ENCODE measurements around the gene BANP. TPM values are rescaled to one million over a fixed set of nuclear protein-coding genes. Genes with fewer than 3 reads are reported as not detected.
"Not testable (repeated sequence)": the region's sequence is repeated elsewhere in the genome, so short reads cannot be mapped to it uniquely, and the experiment has no call there.

Gene BANP
- total and polyA plus RNA-seq, 2 of the 8 experiments (the other 6 are each of a cell fraction or from before 2014, with no cell fraction given): 25.8 to 39.8 TPM

DNA sequence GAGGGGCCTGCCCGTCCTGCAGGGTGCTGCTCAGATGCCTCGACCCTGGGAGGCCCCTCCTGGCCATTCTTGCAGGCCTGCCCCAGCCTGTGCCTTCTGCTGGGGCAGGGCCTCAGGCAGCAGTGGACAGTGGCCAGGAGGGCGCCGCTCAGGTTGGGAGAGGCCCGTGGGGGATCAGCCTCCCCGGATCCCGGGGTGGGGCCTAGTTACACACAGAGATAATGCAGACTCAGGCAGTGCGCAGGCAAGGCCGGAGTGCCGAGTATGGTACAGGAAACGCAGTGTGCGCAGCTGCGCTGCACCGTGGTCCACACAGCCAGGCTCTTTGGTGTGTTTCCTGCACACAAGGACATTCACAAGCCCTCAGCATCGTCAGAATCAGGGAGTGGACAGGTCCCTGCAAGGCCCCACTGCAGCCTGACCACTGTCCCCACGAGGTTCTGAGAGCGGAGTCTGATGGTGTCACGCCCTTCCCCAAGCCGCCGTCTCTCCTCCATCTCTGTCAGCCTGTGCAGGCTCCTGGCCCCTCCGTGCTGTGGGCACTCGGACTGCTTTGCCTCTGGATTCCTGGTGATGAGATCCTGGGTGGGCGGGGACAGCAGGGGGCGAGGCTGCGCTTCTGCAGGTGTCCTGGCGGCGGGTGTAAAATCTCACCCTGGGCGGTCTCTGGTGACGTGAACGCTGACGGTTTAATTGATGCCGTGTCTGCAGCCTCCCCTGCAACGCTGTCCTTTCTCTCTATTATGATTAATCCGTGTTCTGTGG is 141.7 kb downstream of the BANP start:
- H3K27ac ChIP-seq (ENCODE audit: low read depth, low read length); H3K23me2 ChIP-seq (ENCODE audit: low read depth, low read length); DNase-seq (ENCODE audit: low read depth in 1 of 2, low spot score in 2 of 2); H3K14ac ChIP-seq (ENCODE audit: insufficient read length); H2BK12ac ChIP-seq (ENCODE audit: low read depth, low read length); H4K8ac ChIP-seq (ENCODE audit: extremely low read depth, insufficient read depth, low read length); H3K79me2 ChIP-seq (ENCODE audit: control insufficient read depth in 1 of 2, insufficient read depth in 2 of 2, low read length in 2 of 2); H3K9ac ChIP-seq (replicated peaks in 1 of 4; ENCODE audit: extremely low read depth in 1 of 4, low read depth in 3 of 4, low read length in 3 of 4); H2AK5ac ChIP-seq (ENCODE audit: low read depth, low read length); H4K5ac ChIP-seq (ENCODE audit: insufficient read length, low read depth, low read length); H4K91ac ChIP-seq (replicated peaks; ENCODE audit: insufficient read length, low read length); CTCF ChIA-PET (ENCODE audit: partially characterized antibody); H2AFZ ChIP-seq (ENCODE audit: low read length); H2BK20ac ChIP-seq (ENCODE audit: low read length); H3K4ac ChIP-seq (replicated peaks; ENCODE audit: insufficient read length, low read depth, low read length); H3K4me1 ChIP-seq (replicated peaks in 1 of 4; ENCODE audit: control insufficient read depth in 3 of 4, insufficient read depth in 4 of 4, low read length in 3 of 4); H3K36me3 ChIP-seq (ENCODE audit: control insufficient read depth in 2 of 4, insufficient read depth in 4 of 4, low read length in 3 of 4); H3K4me2 ChIP-seq (ENCODE audit: insufficient read depth in 1 of 2, low read depth in 2 of 2, low read length in 2 of 2); H3K79me1 ChIP-seq (ENCODE audit: low read depth, low read length); H3K27me3 ChIP-seq (replicated peaks in 1 of 4; ENCODE audit: control insufficient read depth in 3 of 4, extremely low read depth in 1 of 4, insufficient read depth in 3 of 4, low read length in 3 of 4); H4K20me1 ChIP-seq (replicated peaks in 1 of 2; ENCODE audit: control insufficient read depth in 1 of 2, insufficient read depth in 2 of 2, low read length in 2 of 2); H3K56ac ChIP-seq (replicated peaks; ENCODE audit: insufficient read length, low read depth, low read length); H3K23ac ChIP-seq (ENCODE audit: insufficient read length); H2BK120ac ChIP-seq (replicated peaks; ENCODE audit: low read depth, low read length); POLR2A ChIA-PET (ENCODE audit: partially characterized antibody); FAIRE-seq; H2BK5ac ChIP-seq (ENCODE audit: low read depth, low read length); H3K9me3 ChIP-seq (ENCODE audit: insufficient read depth in 2 of 2, low read depth in 1 of 2, low read length in 1 of 2); H3K4me3 ChIP-seq (ENCODE audit: extremely low read depth in 1 of 4, insufficient read depth in 2 of 4, low read depth in 3 of 4, low read length in 4 of 4); H3K18ac ChIP-seq (ENCODE audit: extremely low read depth, low read length); H2BK15ac ChIP-seq (ENCODE audit: low read length): not testable (repeated sequence)
- 92% methylated on average over 21 of the region's 34 CpGs; no CpG with 5 or more reads in 1 of the 2 experiments for WGBS, 2 experiments (ENCODE audit: extremely low coverage in 1 of 2, insufficient coverage in 1 of 2, insufficient read length in 1 of 2, insufficient replicate concordance in 2 of 2, low coverage in 1 of 2, low lambda C conversion rate in 2 of 2, missing lambda C conversion rate in 1 of 2)
